HG03439 (cell line): ENCODE results near the gene LIMS2.
A peak's percentile ranks its signal among the peaks of the same experiment; 100 is the strongest.

Experiments used
- ATAC-seq: cut with Tn5 transposase; IDR thresholded peaks from one replicate; pipeline ENCODE4 v1.9.1; 2021; ENCODE audit warnings: mild to moderate bottlenecking, moderate library complexity; ENCODE audit not compliant: unreplicated experiment

LIMS2 gene

GRCh38 chr2:127659408-127660290 is 15.7 kb downstream of the LIMS2 start:
- no peak for ATAC-seq

DNA sequence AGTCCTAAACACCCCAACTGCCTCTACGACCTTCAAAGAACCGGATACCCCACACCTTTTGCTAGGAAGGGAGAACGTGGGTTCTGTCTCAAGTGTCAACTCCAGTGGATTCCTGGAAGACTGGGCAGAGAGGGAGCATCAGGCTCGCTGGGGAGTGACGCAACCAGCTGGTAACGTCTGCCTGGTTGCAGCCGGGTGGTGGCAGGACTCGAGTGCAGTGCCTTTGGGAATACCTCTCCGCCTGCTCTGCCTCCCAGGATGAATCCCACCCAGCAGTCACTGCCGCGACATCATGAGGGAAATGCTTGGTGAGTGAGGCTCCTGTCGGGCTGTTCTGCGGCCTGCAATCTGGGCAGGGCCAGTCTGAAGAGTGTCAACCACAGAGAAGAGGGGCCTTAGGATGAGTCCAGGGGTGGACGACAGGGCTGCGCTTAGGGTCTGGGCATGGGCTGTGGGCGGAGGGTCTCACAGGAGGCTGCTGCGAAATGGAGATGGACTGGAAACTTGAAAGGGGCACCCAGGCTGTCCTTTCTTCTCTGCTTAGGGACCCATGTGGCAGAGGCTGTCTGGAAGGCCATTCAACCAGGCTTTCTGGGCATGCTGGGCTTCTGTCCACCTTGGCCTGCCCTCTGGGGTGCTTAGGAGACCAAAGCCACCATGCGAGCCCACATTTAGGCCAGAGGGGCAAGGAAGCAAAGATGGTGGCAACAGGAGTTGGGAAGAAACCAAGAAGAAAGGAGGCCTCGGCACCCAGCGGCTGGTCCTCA is 16.5 kb downstream of the LIMS2 start:
- no peak for ATAC-seq

GRCh38 chr2:127658146-127658545 is 17.2 kb downstream of the LIMS2 start:
- ATAC-seq: no peak

DNA sequence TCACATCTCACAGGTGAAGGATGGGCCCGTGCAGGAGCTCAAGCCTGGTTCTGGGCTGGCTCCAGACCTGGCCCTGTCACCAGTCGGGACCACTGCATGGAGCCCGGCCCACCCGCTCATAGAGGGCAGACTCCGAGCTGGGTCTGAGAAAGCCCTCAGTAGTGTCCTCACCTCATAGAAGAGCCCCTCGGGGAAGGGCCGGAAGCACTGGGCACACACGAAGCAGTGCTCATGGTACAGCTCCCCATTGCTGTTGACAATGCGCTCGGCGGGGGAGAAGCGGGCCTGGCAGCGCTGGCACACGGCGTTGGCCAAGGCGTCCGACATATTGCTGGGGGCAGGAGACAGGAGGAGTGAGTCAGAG is 18.1 kb downstream of the LIMS2 start:
- no peak for ATAC-seq

DNA sequence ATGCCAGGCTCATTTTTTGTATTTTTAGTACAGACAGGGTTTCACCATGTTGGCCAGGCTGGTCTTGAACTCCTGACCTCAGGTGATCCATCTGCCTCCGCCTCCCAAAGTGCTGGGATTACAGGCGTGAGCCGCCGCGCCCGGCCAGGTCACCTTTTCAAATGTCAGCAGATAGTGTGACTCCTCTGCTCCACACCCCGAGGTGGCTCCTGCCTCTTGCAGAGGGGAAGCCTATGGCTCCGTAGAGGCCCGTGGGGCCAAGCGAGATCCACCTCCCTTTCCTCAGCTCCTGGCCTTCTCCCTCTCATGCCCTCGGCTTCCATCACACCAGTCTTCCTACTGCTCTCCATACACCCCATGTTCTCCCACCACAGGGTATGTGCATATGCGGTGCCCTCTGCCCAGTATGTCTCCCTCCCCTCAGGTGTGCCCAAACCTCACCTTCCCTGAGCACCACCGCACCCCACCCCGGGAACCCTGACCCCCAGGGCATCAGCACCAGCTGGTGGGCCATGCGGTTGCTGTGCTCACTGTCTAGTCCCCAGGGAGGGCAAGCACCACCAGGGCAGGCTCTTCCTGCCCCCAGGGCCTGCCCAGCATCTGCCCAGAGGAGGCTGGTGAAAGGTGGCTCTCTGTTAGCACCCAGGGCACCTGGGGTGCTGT is 18.6 kb downstream of the LIMS2 start:
- no peak for ATAC-seq

- ATAC-seq: no peak
These were observed 19.9 kb downstream of the LIMS2 start for GRCh38 chr2:127655209-127656073.

DNA sequence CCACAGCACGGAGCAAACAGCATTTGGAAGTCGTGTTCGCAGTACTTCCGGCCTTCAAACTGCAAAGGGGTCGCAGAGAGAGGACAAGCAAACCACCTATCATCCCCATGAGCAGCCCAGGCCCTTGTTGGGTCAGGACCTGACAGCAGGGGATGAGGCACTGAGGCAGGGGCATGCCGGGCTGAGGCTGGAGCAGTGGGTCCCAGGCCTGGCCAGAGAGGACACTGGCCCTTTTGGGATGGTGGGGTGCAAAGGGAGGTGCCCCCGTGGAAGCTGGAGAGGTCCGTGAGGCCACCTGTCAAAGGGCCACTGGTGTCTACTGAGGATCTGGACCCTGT is 20.5 kb downstream of the LIMS2 start:
- ATAC-seq: no peak

DNA sequence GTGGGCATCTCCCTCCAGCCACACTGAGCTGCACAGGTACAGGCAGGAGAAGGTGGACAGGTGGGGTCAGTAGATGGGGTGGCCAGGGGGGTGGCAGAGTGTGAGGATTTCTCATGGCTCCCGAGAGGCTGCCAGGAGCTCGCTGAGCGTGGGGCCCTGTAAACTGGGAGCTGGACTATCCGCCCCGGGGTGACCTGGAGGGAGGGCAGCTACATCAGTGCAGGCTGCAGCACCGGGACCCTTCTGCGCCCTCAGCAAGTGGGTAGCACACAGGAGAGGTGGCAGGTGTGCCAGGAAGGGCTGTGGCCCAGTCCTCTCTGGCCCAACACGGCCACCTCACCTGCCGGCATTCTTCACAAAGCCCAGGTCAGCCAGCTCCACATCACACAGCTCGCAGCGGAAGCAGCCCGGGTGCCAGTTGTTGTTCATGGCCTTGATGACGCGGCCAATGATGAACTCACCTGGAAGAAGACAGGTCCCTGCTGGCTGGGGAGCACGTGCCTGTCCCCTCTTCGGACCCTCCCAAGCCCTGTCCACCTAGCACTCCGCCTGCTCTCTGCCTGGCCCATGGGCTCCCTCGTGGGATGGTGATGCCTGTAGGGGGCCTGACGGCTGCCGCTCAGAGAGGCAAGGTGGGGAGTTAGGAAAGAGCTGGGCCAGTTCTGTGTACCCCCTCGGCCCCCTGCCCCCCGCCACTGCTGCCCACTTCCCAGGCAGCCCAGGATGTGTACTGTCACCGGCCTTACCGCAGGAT is 21.1 kb downstream of the LIMS2 start:
- no peak for ATAC-seq

DNA sequence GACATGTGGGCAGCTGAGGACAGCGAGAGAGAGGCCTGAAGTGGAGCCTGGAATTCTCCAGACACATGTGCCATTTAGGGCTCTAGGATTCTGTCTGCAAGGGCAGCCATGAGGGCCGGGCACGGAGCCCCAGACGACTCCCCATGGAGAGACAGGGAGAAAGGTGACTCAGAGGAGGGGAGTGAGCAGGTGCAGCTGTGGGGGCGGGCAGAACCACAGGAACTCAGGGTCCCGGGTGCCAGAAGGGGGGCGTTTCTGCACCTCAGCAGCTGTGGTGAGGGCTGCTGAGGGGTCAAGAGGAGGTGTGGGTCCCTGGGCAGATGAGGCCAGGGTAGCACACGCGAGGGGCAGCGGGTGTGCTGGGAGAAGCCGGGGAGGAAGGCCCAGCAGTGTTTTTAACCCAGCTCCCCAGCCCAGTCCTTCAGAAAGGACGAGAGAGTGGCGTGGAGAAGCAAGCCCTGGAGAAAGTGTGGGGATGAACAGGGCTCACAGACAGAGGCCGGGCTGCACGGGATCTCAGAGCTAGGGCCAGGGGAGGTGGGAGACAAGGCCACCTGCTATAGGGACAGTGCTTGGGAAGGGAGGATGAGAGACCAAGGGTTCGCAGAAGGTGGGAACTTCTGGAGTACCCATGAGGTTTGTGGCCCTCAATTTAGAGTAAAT is 21.8 kb downstream of the LIMS2 start:
- ATAC-seq: no peak

DNA sequence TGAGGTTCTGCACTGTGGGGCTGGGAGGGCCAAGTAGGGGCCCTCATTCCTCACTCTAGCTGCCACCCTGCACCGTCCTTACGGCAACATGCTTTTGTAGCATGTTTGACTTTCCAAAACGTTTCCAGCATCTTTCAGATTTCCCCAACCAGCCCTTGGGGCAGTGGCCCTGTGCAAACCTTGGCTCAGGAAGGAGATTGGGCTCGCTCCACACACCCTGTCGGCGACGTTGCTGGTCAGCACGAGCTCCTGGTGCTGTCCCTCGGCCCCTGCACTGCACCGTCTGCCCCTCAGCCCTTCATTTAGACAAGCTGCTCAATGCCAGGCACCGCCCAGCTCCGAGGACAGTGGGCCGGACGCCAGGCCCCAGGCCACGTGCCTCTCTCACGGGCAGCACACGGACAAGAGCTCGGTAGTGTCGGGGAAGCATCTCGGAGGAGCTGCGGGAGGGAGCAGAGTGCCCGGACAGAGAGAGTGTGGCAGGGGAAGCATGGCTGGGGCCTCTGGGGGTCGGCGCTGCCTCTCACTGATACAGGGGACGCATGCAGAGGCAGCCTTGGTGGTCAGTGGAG is 22.5 kb downstream of the LIMS2 start:
- ATAC-seq: no peak

DNA sequence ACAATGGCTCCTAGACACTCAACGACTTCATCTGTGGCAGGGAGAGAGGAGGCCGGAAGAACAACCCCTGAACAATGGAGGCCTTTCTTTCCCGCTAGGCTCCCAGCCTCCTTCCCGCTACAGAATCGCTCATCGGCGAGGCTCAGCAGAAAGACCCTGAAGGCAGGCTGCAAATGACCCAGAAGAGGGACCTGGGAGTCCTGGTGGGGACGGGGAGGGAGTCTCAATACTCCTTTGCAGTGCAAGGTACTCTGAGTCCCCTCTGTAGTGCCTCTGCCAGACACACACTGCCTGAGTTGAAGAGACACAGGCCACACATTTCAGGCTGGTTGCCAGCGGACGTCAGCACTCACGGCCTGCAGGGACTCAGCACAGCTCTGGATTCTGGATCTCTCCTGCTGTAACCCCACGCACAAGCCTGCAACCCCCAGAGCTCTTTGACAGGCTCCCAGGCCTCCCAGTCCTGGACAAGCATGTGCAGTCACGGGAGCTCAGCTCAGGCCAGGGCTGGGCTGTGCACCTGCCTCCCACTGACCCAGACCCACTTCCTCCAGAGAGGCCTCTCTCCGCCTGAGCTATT is 23.3 kb downstream of the LIMS2 start:
- no peak for ATAC-seq

GRCh38 chr2:127651381-127651809 is 23.9 kb downstream of the LIMS2 start:
- ATAC-seq: no peak

GRCh38 chr2:127650785-127651380 is 24.4 kb downstream of the LIMS2 start:
- ATAC-seq: no peak

DNA sequence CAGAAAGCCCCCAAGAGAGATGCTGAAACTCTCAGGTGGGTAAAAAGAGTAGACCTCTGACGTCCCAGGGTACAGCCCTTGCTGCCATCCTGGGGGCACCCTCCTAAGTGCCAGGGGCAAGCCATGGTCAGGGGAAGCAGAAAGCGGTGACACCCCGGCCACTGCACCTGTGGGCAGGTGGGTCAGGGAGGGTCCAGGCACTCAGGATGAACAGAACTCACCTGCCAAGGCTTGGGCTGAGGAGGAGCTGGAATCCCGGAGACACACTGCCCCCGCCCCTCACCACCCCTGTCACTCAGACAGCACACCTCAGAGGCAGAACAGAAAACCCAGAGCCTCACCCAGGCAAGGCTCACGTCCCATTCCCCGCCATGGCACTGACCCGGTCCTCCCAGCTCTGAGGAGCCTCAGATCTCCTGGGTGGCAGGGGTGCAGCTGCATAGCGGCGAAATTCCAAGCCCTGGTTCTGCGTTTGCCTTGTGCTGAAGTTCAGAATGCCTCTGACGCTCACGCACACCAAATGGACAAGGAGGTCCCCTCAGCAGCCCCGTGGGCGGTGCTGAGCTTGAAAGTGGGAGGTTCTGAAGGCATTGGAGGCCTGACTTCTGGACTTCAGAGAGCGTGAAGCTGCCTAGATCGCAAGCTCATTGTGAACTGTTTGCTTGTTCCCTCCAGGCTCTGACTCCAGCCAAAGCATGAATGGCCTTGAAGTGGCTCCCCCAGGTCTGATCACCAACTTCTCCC is 25.1 kb downstream of the LIMS2 start:
- no peak for ATAC-seq

DNA sequence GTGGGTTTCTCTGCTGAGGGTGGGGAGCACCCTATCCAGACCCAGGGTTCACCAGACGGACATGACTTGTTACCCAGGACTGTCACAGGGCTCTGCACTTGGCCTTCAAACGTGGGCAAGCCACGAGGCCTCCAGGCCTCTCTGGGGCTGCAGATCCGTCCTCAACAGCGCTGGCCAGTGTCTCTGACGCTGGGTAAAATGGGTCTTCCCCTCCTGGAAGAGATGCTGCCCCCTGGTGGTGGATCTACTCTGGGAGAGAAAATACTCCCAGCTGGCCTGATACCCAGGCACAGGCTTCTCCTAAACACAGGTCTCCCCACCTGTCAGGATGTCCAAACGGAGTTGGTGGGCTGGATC is 25.7 kb downstream of the LIMS2 start:
- peak; percentile 61 for ATAC-seq

DNA sequence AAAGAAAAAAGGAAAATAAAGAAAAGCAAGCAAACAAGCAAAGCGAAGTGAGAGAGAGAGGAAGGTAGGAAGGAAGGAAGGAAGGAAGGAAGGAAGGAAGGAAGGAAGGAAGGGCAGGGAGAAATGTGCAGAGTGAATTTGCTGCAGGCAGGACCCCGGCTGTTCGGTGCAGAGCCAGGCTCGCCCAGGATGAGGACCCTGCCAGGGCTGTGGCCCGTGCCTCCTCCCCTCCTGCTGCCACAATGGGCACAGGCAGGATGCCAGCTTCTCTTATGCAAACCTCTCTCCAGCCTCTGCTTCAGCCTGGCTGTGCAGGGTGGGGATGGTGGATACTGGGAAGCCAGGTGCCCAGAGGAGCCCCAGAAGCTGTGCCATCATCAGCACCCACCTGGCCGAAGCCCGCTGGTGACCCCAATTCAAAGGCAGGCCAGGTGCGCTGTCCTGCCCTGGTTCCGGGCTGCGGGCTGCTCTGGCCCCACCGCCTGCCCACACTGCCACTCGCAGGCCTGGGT is 26.2 kb downstream of the LIMS2 start:
- no peak for ATAC-seq

- no peak for ATAC-seq
These were observed 27.0 kb downstream of the LIMS2 start for GRCh38 chr2:127648321-127648720.
